ENCODE measurements around the gene TIGD1.

- TF ChIP-seq, protein P1, sequence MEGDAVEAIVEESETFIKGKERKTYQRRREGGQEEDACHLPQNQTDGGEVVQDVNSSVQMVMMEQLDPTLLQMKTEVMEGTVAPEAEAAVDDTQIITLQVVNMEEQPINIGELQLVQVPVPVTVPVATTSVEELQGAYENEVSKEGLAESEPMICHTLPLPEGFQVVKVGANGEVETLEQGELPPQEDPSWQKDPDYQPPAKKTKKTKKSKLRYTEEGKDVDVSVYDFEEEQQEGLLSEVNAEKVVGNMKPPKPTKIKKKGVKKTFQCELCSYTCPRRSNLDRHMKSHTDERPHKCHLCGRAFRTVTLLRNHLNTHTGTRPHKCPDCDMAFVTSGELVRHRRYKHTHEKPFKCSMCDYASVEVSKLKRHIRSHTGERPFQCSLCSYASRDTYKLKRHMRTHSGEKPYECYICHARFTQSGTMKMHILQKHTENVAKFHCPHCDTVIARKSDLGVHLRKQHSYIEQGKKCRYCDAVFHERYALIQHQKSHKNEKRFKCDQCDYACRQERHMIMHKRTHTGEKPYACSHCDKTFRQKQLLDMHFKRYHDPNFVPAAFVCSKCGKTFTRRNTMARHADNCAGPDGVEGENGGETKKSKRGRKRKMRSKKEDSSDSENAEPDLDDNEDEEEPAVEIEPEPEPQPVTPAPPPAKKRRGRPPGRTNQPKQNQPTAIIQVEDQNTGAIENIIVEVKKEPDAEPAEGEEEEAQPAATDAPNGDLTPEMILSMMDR (IDR thresholded peaks at IDR 0.05) = no peak
- TF ChIP-seq POLR2AphosphoS5 (IDR thresholded peaks at IDR 0.05) = no peak
- TF ChIP-seq EP300 (IDR thresholded peaks at IDR 0.05) = no peak
Observed at GRCh38 chr2:232545511-232546375, 4.6 kb downstream of the TIGD1 start.
